Esophagus squamous epithelium (tissue), 5 donors: ENCODE results near the gene KAZN. TPM values are rescaled to one million over a fixed set of nuclear protein-coding genes. Genes with fewer than 3 reads are reported as not detected.

ENCODE experiments used
- DNase-seq: peaks from one replicate; lab custom pipeline; 2025; lab: John Stamatoyannopoulos, UW
- H3K27ac ChIP-seq, 4 donors: fragments of 200-600 bp; sonication (generic); one replicate each; pipeline ENCODE4 v1.5.1; 2016 to 2019; ENCODE audit warnings: mild to moderate bottlenecking in 1 of 4
- H3K27me3 ChIP-seq, 4 donors: fragments of 200-600 bp; sonication (generic); 1 replicate in 3 of 4; 2 replicates in 1 of 4; pipeline versions ENCODE4 v1.5.1 to v1.6.0; 2017 to 2021; ENCODE audit warnings: antibody characterized with exemption in 1 of 4
- H3K36me3 ChIP-seq, 3 donors: fragments of 200-600 bp; sonication (generic); one replicate each; pipeline ENCODE4 v1.5.1; 2016 to 2019
- H3K4me1 ChIP-seq, 3 donors: fragments of 200-600 bp; sonication (generic); one replicate each; pipeline ENCODE4 v1.5.1; 2017 to 2019
- H3K4me3 ChIP-seq, 4 donors: fragments of 200-600 bp; sonication (generic); 1 replicate in 3 of 4; 2 replicates in 1 of 4; pipeline ENCODE4 v1.5.1; 2016 to 2019; ENCODE audit warnings: mild to moderate bottlenecking in 2 of 4, moderate library complexity in 1 of 4
- H3K9me3 ChIP-seq, 3 donors: fragments of 200-600 bp; sonication (generic); one replicate each; pipeline ENCODE4 v1.5.1; 2016 to 2019
- POLR2A ChIP-seq, 4 donors: fragments of 450-650 bp; IDR thresholded peaks; one replicate each; pipeline ENCODE4 v1.6.1; 2017; ENCODE audit warnings: antibody characterized with exemption in 4 of 4, mild to moderate bottlenecking in 4 of 4, moderate library complexity in 3 of 4
- WGBS, 2 donors: methylation state at CpG; one replicate each; pipeline ENCODE4 v1.1.5; 2018; 5-methylcytosine and 5-hydroxymethylcytosine counted together
- intact Hi-C: fragments of 100-400 bp; cut with DNase I; formaldehyde crosslinking; loops from one replicate; pipeline ENCODE4 v1.15.0; 2022
- total RNA-seq, 4 donors: library from RNA; depleted of rRNA; stranded (reverse); fragments of >200 nt; gene quantifications; one replicate each; pipeline ENCODE4 v1.1.0, GENCODE V29; 2016
- TF ChIP-seq, protein P1 (sequence below), 6 experiments: fragments of 450-650 bp in 4 of 6; fragments of 200-600 bp in 2 of 6; sonication (generic) in 2 of 6; IDR thresholded peaks; one replicate each; pipeline ENCODE4 v1.5.1; 2016 to 2019; ENCODE audit warnings: antibody characterized with exemption in 6 of 6, mild to moderate bottlenecking in 4 of 6, moderate library complexity in 4 of 6
- donor health status: DM: yes; HTN: yes; CAD: no.

KAZN gene
- total RNA-seq, 4 donors from 2014 or later: 25.0 to 54.5 (median 30.8) TPM

DNA sequence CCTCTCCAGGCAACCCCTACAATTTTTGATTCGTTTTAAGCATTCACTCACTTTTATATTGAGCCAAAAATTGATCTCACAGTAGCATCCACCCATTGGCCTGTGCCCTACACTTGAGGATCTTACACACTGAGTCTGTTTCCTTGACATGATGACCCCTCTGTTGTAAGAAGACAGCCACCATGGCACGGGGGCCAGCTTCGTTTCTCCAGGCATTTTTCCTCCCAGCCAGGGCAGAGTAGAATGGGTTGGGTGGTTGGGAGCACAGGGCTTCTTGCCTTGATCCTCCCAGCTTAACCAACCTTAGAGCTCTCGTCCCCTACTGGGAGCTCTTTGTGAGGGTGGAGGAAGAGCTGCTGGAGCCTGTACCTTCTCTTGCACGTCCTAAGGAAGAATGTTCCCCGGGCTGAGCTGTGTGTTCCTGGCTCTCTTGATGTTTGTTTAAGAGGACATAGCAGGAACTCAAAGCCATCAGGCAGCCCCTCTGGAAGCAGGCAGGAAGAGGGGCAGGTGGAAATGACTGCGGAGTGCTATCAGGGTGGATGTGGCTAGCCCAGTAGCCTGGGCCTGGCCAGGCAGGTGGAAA is 341.9 kb downstream of the KAZN start:
- 63 to 65% methylated on average over 4 to 7 of the region's 7 CpGs for WGBS, 2 donors
- Histone ChIP-seq H3K4me1 (peaks cover 17 to 52% (median 36%) of the 10 kb centered on the region in 3 donors), H3K9me3 (no peaks in the 10 kb centered on the region), H3K36me3 (peaks cover 0 to 18% (median 0%) of the 10 kb centered on the region in 3 donors), H3K27ac (peak overlapping the region; percentile 47 to 77 (median 74)), H3K27me3 (no peaks in the 10 kb centered on the region), H3K4me3 (no peak overlapping the region)
- intact Hi-C loops: no loop called here
- no peak for DNase-seq
- TF ChIP-seq POLR2A (IDR thresholded peaks at IDR 0.05): no peak
- TF ChIP-seq, protein P1, sequence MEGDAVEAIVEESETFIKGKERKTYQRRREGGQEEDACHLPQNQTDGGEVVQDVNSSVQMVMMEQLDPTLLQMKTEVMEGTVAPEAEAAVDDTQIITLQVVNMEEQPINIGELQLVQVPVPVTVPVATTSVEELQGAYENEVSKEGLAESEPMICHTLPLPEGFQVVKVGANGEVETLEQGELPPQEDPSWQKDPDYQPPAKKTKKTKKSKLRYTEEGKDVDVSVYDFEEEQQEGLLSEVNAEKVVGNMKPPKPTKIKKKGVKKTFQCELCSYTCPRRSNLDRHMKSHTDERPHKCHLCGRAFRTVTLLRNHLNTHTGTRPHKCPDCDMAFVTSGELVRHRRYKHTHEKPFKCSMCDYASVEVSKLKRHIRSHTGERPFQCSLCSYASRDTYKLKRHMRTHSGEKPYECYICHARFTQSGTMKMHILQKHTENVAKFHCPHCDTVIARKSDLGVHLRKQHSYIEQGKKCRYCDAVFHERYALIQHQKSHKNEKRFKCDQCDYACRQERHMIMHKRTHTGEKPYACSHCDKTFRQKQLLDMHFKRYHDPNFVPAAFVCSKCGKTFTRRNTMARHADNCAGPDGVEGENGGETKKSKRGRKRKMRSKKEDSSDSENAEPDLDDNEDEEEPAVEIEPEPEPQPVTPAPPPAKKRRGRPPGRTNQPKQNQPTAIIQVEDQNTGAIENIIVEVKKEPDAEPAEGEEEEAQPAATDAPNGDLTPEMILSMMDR (IDR thresholded peaks at IDR 0.05): no peak

DNA sequence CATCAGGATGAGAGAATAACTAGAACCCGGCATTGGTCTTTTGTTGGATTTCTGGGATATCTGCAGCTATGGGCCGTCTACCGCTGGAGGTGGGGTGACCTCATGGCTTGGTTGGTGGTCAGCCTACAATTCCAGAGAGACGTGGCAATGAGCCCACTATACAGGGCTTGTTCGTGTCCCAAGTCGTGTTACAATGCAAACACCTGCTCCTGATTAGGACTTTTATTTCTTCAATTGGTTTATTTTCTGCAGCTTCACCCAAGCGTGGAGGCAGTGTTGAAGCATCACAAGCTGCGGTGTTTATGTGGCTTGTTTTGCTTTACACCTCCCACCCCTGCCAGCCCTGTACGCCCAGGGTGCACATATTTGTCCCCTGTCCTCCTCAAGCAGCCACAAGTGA is 343.4 kb downstream of the KAZN start:
- TF ChIP-seq POLR2A (IDR thresholded peaks at IDR 0.05): no peak
- TF ChIP-seq, protein P1 (IDR thresholded peaks at IDR 0.05): no peak
- H3K4me3 ChIP-seq: no peak overlapping the region
- intact Hi-C loops: no loop called here
- WGBS, 2 donors: 79 to 89% methylated on average over 4 to 9 of the region's 9 CpGs
- no peaks in the 10 kb centered on the region for H3K9me3 ChIP-seq
- no peak overlapping the region for H3K27ac ChIP-seq
- no peaks in the 10 kb centered on the region for H3K27me3 ChIP-seq
- H3K4me1 ChIP-seq: peaks cover 30 to 67% (median 50%) of the 10 kb centered on the region in 3 donors
- no peak for DNase-seq
- peaks cover 0 to 6% (median 0%) of the 10 kb centered on the region in 3 donors for H3K36me3 ChIP-seq

DNA sequence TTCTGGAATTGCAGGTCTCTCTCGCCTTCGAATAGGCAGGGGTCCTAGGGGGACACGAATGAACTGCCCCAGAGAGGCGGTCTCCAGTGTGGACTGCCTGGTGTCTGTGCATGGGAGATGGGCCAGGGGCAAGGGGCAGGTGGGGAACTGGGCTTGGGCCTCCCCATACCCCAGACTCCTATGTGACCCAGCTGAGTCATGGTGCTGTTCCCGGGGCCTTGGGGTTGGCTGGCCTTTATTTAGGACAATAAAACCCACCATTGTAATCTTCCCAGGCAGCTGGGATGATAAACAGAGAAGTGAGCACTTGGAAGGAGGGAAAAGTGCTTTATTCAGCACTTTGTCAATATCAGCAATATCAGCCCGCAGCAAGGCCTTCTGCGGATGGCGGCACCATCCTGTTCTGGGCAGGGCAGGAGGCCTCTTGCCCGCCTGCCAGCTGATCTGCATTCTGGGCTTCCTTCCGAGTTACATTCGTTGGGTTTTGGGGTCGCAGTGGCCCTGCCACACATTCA is 346.0 kb downstream of the KAZN start:
- TF ChIP-seq POLR2A (IDR thresholded peaks at IDR 0.05): no peak
- TF ChIP-seq, protein P1 (IDR thresholded peaks at IDR 0.05): no peak
- peaks cover 40 to 86% (median 60%) of the 10 kb centered on the region in 3 donors for H3K4me1 ChIP-seq
- H3K27me3 ChIP-seq: no peaks in the 10 kb centered on the region
- H3K36me3 ChIP-seq: peaks cover 0 to 6% (median 0%) of the 10 kb centered on the region in 3 donors
- peak overlapping the region; percentile 88 to 96 (median 93) for H3K27ac ChIP-seq
- no peak for DNase-seq
- H3K9me3 ChIP-seq: no peaks in the 10 kb centered on the region
- 56% methylated on average over 3 of the region's 12 CpGs; no CpG with 5 or more reads in 1 of the 2 donors for WGBS, 2 donors
- intact Hi-C loops: no loop called here
- no peak overlapping the region for H3K4me3 ChIP-seq

DNA sequence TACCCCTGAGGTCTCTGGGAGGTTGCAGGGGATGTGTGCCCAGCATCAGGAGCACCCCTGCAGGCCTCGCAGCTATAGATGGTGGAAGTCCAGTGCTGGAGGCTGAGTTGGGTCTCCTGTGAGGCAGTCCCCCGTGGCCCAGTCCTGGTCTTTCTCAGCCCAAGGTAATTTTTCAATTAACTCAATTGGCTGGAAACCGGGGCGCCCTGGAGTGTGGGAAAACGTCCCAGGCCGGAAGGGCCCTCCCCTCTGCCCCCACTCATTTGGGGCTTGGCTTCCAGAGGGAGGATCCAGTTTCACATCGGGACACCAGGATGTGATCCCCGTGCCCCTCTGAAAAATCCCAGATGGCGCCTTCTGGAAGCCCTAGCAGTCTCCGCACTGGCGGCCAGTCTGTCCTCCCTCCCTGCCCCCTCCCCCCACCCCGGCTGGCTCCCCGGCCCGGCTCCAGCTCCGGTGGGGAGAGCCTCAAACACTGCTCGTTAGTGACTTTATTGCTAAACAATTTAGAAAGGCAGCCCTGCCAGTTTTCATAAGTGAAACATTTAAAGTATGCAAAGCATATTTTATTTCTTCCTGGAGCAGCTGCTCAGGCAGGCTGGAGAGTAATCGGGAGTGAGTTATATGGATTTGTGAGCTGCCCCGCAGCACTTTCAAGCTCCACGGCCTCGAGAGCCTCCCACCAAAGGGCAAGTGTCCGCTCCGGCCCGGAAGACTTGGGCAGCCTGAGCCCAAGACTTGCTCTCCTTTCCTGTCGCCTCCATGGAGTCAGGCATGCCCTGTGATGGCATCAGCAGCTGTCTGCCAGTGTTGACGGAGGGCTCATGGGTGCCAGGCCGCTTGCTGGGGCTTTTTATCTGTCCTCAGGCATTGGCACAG is 346.9 kb downstream of the KAZN start:
- WGBS, 2 donors: 23 to 24% methylated on average over 12 to 21 of the region's 26 CpGs
- peak overlapping the region in 2 of 4 donors; percentile 2 to 46 for H3K4me3 ChIP-seq
- TF ChIP-seq, protein P1 (IDR thresholded peaks at IDR 0.05): no peak
- TF ChIP-seq POLR2A (IDR thresholded peaks at IDR 0.05): no peak
- H3K4me1 ChIP-seq: peaks cover 37 to 78% (median 51%) of the 10 kb centered on the region in 3 donors
- H3K27ac ChIP-seq: peak overlapping the region; percentile 88 to 96 (median 93)
- no peaks in the 10 kb centered on the region for H3K27me3 ChIP-seq
- intact Hi-C loops: no loop called here
- no peak for DNase-seq
- H3K36me3 ChIP-seq: peaks cover 0 to 6% (median 0%) of the 10 kb centered on the region in 3 donors
- no peaks in the 10 kb centered on the region for H3K9me3 ChIP-seq
